Renal cortex interstitium (tissue), 11 donors: Measurements from ENCODE around the gene TEX35. TPM values are rescaled to one million over a fixed set of nuclear protein-coding genes. Genes with fewer than 3 reads are reported as not detected.

ENCODE experiments used
- DNase-seq, 11 donors: peaks; one replicate each; pipeline ENCODE4 v3.0.0-alpha.2; 2013; ENCODE audit warnings: low read depth in 9 of 11, low spot score in 4 of 11; ENCODE audit errors: extremely low read depth in 1 of 11
- polyA plus RNA-seq, 3 donors: library from polyadenylated mRNA; unstranded; fragments of 120-200 nt; gene quantifications; one replicate each; pipeline ENCODE4 v1.2.1, GENCODE V29; 2013; ENCODE audit not compliant: insufficient read length in 3 of 3

Gene TEX35
- polyA plus RNA-seq, 3 donors, result 0.10 TPM; not detected in 2

DNA sequence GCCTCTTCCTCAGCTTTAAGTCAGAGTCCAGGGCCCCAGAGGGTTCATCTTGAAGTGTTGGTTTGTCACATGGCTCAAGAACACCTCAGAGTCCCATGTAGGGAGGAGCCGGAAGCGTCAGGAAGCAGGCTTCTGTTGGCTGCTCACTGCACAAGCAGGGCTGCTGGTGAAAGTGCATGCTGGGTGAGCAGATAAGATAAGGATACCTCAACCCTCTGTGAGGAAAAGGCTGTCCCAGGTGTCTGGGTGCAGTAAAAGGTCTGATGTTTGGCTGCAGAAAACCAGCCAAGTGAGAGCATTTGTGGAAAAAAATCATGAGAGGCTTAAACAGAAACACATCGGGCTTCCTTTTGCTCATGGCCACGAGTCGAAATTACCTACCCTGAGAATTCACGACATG lies 6.2 kb upstream of the TEX35 start:
- DNase-seq, result no peak

DNA sequence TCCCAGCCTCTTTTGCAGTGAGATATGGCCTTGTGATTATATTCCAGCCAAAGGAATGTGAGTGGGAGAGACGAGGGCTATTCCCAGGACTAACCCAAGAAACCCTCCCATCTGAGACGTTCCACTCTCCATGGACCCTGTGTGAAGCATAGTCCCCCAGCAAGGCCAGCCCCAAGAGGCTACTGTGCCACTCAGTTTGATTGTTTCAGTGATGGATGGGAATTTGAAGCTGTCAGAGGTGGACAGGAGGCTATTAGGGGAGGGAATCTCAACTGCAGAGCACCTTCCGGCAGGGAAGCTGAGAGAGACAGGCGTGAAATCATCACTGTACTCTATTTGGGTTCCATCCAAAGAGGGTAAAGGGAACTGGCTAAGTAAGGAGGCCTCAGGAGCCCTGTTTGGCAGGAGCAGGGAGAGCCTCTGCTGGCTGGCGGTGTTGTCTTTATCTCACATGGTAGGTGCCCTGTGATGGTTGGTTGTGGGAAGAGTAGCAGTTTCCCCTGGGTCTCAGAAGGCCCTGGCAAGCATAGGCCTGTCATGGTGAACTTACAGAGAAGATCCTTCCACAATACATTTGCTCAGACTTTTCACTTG lies 3.4 kb upstream of the TEX35 start:
- DNase-seq, result no peak

DNA sequence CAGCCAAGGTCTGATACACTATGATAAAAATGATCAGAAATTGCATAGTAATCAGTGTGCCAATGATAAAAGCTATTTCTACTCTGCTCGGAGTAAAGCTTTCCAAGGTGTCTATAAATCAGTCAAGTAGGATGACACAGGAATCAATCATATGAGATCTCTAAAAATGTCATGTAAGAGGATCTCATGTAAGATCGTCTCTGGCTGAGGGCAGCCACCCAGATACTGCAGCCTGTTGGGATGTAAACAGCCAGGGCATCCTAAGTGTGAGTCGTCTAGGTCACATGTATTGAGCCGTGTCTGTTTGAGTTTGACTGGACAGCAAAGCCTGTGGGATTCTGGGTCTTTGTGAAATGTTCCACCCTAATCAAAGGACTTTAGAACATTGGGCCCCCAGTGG lies 2.8 kb upstream of the TEX35 start:
- no peak for DNase-seq

DNA sequence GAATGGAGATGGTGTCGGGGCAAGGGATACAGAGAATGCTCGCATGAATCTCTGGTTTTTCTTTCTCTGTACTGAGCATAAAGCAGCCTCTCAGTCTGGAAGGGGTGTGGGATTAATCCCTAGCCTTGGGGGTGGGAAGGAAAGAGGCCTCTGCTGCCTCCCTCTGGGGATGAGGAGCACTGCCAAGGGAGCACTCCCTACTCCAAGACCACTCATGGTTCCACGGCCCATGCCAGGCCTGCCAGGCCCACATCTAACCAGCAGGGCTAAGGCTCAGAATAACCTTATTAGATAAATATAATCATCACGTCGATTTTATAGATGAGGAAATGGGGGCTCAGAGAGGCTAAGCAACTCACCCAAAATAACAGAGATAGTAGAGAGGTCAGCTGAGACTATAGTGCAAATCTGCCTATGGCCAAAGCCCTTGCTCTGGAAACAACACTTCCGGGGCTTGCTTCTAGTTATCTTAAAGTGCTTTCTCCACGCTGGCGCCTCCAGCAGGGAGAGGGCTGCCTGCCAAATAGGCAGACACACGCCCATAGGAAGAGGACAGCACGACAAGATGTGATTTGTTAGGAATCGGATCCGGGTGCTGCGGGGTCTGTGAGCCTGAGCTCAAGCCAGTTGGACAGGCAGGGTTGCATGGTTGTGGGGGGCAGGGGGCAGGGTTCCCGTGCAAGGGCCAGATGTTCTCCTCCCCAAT lies 522 bp downstream of the TEX35 start:
- no peak for DNase-seq

DNA sequence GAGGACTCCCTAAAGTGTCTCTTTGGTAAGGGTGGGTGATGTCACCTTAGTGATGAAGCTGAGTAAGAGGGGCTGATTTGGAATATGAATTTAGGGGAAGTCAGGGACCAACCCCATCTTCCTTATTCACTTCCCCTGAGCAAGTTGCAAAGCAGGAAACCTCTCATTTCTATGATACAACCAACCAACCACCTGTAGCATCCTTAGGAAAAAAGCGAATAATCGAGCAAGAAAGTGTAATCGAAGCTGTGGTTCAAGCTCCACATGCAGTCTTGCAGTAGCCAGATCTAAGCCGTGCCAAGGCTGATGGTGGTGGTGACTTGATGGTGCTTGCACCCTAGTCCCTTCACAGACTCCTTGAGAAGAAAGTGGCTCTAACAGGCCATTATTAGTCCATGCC lies 3.2 kb downstream of the TEX35 start:
- no peak for DNase-seq

GRCh38 chr1:178518894-178519293 lies 6.0 kb downstream of the TEX35 start:
- no peak for DNase-seq

DNA sequence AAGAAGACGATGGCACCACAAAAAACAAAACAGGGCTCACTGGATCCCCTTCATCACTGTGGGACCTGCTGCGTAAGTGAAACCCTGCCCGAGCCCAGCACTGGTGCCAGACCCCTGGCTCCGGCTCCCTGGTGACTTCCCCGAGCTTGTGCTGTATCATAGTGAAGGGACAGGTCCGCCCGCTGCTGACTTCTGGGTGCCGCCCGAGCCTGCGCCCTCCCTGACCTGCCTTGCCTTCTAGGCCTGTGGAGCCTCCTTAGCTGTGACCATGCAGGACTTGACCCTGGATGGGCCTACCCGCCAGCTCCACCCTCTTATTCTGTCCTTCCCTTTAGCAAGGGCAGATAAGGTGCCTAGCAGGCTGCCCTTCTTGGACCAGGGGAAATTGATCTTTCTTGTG lies 7.9 kb downstream of the TEX35 start:
- DNase-seq, result no peak

DNA sequence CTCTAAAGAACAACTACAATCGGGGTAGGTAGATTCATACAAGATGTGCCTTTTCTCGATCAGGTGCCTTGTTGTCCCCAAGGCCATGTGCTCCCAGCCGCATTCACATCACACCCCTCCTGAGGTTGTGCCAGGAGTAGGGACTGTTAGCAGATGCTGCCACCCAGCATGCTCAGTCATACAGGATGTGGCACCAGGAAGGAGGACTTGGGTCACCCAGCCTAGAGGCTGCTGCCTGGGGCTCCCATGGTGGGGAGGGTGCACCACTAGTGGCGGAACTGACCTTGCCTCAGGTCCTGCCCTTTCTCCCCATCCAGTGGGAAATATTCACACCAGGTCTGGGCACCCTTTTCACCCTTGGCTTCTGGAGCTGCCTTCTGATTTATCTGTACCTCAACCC lies 8.3 kb downstream of the TEX35 start:
- no peak for DNase-seq

DNA sequence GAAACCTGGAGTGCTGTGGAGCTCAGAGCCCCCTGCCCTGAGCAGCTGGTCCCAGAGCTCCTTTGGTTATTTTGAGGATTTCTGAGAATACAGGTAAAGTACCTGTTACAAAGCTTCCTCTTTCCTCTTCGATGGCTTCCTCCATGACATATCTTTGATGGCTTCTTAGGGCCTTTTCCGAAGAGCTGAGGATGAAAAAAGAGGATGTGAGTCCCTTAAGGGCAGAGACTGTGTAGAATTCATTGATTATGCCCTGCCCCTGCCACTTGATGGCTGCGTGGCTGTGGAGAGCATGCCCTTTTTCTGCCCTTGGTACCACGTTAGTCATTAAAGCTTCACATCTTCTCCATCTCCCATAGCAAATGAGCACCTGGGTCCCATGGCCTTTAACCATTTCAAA lies 14.2 kb downstream of the TEX35 start:
- no peak for DNase-seq

GRCh38 chr1:178528228-178528952 lies 15.5 kb downstream of the TEX35 start:
- no peak for DNase-seq

DNA sequence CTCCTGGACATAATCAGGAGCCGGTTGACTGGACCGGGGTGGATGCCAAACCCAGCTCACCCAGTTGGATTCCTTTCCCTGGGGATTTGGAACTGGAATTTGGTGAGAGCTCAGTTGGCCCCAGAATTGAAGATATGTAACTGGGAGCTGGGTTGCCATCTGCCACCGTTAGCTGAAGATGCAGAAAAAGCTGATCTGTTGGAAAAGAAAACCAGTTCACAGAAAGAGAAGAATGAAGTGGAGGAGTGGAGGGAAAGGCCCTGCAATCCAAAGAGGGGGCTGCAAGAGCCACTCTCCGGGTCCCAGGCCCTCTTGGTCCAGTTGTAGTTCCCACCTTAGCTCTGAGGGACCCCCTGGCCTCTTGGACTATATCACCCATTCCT lies 16.0 kb downstream of the TEX35 start:
- DNase-seq, result no peak

- no peak for DNase-seq
Observed at GRCh38 chr1:178529364-178530036, 16.6 kb downstream of the TEX35 start.

DNA sequence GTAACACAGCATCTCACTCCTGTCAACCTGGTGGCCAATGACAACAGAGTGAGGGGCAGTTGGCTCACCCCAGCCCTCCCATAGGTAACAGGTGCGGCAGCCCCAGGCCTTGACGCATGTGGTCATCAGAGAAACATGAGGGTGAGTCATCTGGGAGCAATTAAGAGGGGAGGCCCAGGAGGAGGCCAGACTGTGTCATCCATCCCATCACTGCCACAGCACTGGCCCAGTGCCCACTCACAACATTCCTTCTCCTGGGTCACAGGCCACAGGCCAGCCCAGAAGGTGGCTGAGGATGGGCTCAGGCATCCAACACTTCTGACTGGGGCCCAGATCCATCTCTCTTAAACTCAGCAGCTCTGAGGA lies 17.1 kb downstream of the TEX35 start:
- no peak for DNase-seq

- DNase-seq, result no peak
Observed at GRCh38 chr1:178530502-178530901, 17.6 kb downstream of the TEX35 start.

DNA sequence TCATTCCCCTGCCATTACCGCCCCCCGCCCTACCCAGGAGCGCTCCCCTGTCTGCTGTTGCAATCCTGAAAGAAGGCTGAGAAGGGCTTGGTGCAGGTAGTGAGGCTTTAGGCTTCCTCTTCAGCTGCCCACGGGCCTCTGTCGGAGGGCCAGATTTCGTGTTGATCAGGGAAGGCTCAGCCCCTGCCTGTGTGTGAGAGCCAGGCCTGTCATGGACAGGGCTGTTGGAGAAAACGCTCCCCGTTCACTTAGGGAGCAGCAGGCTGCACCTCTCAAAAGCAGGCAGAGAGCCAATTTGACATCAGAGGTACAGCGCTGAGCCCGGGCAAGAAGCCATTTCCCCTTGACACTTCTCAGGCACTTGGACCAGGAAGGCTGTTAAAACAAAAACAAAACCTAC lies 19.0 kb downstream of the TEX35 start:
- no peak for DNase-seq

- DNase-seq, result peak; percentile 43 to 72 (median 67)
Observed at GRCh38 chr1:178532392-178532791, 19.5 kb downstream of the TEX35 start.

- DNase-seq, result no peak
Observed at GRCh38 chr1:178533121-178533946, 20.4 kb downstream of the TEX35 start.

GRCh38 chr1:178534137-178534868 lies 21.4 kb downstream of the TEX35 start:
- no peak for DNase-seq

DNA sequence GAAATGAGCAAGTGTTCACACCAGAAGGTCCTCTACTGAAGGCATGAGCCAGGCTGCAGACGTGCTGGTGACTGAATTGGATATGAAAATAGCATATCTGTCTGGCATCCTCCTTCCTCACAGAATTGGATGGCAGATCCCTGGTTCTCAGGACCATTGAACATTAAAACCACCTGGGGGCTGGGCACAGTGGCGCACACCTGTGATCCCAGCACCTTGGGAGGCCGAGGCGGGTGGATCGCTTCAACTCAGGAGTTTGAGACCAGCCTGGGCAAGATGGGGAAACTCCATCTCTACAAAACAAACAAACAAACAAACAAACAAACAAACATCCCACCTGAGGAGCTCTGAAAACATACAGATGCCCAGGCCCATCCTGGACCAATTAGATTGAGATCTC lies 23.4 kb downstream of the TEX35 start:
- DNase-seq, result no peak
